NCI-H128 (cell line): ENCODE results near the gene EHMT2.
"Not testable (repeated sequence)": the region's sequence is repeated elsewhere in the genome, so short reads cannot be mapped to it uniquely, and the experiment has no call there.

Source experiments
- DNase-seq: peaks from one replicate; lab custom pipeline; 2025; ENCODE audit not compliant: unreplicated experiment; lab: John Stamatoyannopoulos, UW

EHMT2 gene

DNA sequence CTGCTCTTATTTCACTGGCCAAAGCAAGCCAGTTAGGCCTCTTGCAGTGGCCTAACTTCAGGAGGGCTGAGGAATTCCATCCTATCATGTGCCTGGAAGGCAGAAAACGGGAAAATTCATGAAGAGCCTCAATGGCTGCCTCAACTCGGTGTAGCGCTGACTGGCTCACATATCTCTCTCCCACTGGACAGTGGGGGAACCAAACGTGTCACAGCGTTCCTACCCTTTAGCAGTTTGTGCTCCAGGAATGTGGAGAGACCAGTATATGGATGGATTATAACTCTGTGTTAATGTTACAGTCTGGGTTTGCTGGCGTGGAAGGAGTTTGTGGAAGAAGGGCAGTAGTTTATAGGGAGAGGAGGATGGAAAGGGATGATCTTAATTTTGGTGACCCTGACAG is 18.3 kb upstream of the EHMT2 start:
- DNase-seq = no peak

- no peak for DNase-seq
Observed at GRCh38 chr6:31915351-31915750, 17.9 kb upstream of the EHMT2 start.

DNA sequence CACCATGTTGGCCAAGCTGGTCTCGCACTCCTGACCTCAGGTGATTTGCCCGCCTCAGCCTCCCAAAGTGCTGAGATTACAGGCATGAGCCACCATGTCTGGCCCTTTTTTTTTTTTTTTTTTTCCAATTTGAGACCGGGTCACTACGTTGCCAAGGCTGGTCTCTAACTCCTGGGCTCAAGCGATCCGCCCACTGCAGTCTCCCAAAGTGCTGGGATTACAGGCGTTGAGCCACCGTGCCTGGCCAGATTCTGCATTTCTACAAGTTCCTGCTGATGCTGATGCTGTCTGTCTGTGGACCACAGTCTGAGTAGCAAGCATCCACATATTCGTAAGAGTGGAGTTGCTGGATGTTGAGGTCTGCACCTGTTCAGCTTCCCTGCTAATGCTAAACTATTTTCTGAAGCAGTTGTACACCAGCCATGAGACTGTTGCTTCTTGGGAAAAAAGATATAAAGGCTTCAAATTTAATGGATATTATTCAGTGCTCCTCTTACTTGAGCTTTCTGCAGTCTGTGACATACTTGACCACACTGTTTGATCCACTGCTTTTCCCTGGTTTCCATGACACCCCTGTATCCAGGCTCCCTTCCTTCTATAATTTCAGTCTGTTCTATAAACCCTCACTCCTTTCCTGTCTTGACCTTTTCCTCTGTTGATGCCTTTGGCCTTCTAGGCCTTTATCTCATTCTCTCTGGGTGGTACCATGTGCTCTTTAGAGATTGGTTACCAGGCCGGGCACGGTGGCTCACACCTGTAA is 14.5 kb upstream of the EHMT2 start:
- no peak for DNase-seq

- not testable (repeated sequence) for DNase-seq
Observed at GRCh38 chr6:31909298-31909697, 11.8 kb upstream of the EHMT2 start.

GRCh38 chr6:31908791-31909190 is 11.3 kb upstream of the EHMT2 start:
- no peak for DNase-seq

- not testable (repeated sequence) for DNase-seq
Observed at GRCh38 chr6:31908255-31908654, 10.8 kb upstream of the EHMT2 start.

GRCh38 chr6:31907158-31907813 is 9.8 kb upstream of the EHMT2 start:
- no peak for DNase-seq

DNA sequence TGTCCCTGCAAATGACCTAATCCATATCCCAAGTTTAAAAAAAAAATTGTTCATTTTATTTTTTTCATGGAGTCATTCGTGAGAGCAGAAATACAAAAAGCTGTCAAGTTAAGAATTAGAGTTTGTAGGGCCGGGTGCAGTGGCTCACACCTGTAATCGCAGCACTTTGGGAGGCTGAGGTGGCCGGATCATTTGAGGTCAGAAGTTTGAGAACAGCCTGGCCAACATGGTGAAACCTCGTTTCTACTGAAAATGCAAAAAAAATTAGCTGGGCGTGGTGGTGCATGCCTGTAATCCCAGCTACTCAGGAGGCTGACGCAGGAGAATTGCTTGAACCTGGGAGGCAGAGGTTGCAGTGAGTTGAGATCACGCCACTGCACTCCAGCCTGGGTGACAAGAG is 9.2 kb upstream of the EHMT2 start:
- DNase-seq = not testable (repeated sequence)

DNA sequence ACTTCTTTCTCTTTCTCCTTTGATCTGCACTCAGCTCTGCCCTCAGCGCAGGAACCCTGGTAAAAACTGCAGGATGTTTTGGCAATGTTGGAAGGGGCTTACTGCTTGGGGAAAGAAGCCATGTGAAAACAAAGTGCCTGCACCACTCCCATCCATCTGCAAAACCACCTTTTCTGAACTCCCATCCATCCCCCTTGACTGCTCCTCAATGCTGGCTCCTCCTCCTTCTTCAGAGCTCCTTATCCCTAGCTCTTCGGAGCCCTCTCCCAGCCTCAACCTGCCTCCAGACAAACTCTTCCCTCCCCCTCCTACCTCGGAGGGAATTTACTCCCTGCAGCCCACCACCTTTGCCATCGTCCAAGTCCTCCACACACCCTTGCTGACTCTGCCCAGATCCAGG is 8.6 kb upstream of the EHMT2 start:
- DNase-seq = no peak

GRCh38 chr6:31905041-31905440 is 7.5 kb upstream of the EHMT2 start:
- DNase-seq = no peak

- DNase-seq = no peak
Observed at GRCh38 chr6:31903957-31904356, 6.5 kb upstream of the EHMT2 start.

GRCh38 chr6:31901953-31902643 is 4.6 kb upstream of the EHMT2 start, which contains the start of gene ZBTB12:
TSS of gene ZBTB12 (minus strand) at chr6:31902086. CDS start at chr6:31901305, 781 bp downstream.
- DNase-seq = peak; percentile 87

DNA sequence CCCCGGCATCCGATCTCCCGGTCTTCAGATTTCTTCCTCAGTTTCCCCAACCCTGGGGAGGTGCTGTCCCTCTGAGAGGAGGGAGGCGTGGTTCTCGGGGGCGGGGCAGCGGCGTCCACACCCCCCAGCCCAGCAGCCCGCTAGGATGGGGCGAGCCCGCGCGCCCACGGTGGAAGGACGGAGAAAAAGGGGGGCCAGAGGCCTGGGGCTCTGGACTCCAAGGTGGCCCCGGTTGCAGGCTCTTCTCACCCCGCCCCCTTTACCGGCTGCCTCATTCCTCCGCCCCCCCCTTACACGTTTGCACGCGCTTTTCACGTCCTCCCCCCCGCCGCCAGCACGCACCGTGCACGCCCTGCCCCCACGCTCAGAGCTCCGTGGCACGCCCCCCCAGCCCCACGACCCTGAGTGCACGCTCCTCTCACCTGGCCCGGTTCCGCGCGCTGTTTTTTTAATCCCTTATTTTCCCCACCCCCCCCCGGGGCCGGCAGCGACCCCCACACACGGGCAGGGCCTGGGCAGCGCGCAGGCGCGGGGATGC is 4.0 kb upstream of the EHMT2 start:
- DNase-seq = no peak

DNA sequence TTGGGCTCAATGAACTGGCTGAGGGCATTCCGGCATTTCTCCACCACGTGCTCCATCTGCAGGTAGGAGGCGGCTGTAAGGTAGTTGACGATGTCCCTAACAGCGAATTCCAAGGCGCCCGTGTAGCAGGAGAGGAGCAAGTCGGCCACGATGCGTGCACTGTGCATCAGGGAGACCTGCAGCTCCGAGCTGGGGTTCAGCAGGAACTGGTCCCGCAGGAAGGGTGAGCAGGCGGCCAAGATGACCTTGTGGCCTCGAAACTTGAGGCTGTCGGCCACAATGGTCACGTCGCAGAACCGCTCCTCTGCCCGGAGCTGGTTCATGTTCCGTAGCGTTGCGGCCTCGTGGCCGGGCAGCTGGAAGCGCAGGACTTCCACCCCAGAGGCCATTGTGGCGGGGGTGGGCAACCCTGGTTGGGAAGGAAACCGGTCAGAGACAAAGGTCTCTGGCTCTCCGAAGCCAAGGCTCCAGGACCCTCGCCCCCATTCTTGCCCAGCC is 3.5 kb upstream of the EHMT2 start:
- no peak for DNase-seq

DNA sequence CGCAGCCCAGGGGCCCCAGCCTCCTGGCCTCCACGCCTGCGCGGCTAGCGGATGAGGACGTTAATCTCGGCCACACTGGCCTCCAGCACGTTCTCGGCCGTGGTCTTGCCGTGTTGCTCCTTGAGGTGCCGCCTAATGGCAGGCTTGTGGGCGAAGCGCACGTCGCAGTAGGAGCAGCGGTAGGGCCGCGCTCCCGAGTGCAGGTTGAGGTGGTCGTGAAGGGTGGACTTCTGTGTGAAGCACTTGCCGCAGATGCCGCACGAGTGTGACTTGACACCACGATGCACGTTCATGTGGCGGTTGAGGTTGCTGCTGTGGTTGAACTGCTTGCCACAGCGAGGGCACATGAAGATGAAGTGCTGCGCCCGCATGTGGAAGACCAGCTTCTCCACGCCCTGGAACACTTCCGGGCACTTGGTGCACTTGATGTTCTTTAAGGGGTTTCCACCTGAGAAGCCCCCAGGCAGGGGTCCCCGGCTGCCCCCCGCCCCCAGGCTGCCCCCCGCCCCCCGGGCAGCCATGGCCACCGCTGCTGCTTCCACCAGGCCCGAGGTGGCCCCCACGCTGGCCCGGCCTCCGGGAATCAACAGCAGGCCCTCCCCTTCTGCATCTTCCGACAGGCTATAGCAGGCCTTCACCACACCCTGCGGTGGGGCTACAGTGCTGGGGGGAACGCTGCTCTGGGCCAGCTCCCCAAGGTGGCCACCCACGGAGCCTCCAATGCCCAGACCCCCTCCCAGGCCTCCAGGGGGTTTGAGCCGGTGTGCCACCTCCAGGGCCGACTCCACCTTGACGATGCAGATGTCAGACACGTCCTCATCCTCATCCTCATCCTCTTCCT is 2.6 kb upstream of the EHMT2 start:
- no peak for DNase-seq

GRCh38 chr6:31899215-31899614 is 1.7 kb upstream of the EHMT2 start:
- no peak for DNase-seq

DNA sequence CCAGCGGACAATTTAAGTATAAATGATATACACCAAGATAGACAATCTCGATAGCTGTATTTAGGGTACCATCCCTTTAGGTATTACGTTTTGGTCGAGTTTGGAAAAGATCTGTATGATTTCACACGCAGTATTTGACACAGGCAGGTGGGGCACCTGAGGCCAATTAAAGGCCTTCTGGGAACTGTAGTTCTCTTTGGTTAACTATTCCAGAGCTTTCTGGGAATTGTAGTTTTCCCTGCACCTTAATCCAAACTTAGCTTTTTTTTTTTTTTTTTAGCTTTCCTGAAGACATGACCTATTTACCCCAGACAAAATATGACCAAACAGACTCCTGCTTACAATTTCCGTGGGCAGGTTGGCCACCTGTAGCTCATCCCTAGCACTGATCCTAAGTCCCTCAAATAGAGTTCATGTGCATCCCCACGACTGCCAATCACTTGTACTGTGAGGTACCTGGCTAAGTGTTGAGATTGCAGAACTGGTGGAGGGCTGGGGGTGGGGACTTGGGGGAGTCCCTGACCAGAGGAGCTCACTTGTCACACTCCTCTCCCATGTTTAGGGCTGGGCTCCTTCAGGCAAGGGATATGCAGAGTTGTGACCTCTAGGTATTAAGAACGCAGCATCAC is 999 bp upstream of the EHMT2 start:
- peak; percentile 34 for DNase-seq

DNA sequence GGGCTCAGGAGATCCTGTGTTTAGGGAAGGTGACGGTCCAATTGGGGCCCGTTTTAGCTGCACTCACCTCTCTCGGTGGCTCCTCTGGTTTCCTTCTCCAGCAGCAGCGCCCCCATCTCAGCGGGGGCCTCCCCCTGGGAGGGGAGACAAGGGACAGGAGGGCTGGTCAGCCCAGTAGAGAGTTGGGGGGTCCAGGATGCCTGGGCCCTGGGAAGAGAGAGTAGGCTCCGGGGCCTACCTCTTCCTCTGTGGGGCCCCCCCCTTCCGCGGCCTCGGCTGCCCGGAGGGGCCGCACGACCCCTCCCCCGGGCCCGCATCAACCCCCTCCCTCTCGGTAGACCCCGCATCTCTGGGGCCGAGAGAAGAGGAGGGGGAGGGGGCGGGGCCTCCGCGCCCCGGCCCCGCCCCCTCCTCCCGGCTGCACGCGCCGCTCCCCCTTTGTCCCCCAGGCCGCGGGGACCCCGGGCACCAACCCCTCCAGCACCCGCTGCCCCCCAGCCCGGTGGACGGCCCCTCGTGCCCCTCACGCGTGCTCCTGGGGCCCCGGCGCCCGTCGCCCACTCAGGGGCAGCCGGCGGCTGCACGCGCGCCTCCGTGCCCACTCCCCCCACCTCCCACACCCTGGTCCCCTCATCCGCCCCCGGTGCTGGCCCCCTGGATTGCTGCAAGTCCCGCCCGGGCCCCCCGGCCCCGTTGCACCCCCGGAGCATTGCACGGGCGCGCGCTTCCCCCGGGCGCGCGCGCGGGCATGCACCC is 464 bp downstream of the EHMT2 start:
- DNase-seq = no peak

DNA sequence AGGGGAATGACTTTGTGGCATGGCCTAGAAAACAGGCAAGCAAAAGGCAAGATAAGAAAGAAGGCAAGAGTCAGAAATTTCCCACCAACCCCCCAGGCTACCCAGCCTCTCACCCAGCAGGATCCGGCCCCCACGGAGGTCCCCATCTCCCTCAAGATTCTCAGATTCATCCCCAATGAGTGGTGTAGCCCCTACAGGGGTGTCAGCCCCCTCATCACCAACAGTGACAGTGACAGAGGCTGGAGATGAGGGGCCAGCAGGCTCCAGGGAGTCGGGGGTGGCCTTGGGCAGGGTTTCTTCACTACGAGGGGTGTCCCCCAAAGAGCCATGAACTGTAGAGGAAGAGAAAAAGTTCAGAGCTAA is 1.0 kb downstream of the EHMT2 start:
- DNase-seq = no peak

DNA sequence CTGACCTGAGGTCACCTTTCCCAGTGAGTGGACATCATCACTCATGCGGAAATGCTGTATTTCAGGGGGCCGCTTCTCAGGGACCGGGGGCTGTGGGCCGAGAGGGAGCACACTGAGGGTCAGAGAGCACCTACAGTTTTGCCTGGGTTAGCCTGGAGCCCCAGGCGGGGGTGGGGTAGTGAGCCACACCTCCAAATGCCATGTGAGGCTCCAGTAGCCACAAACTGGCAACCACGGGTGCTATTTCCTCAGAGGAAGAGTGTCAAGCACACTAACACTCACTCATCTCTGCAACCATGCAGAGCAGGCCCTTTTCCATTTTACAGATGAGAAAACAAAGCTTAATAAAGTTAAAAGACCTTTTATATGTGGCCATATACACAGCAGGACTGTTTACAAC is 4.7 kb downstream of the EHMT2 start:
- no peak for DNase-seq
